Measurements from ENCODE around the gene EVI5. TPM values are rescaled to one million over a fixed set of nuclear protein-coding genes. Genes with fewer than 3 reads are reported as not detected.

The EVI5 gene
- total and polyA plus RNA-seq, 4 experiments from 2014 or later: 0.16 to 1.7 (median 0.57) TPM

DNA sequence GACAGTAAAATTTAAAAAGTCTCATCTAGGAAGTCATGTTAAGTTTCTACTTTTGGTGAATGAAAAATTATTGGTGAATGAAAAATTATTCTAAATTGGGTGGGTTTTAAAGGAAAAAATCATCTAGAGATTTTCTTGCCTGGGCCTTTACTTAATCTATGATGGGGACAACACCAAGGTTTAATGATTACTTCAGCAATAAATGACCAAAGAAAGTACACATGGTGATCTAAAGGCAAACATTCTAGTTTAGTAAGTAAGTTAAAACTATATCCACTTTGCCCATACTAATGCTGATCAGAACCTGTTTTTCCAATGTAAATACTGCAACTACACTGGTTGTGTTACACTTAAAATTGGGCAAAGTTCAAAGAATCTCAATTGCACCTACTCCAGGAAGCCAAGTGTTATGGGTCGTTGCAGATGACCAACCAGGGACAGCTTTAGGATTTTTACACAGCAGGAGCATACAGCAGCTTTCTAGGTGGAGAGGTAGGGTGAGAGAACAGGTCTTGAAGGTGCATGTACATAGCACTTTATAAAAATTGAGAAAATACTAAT lies 32.3 kb upstream of the EVI5 start:
- no peaks in the 10 kb centered on the region for H3K4me1 ChIP-seq (ENCODE audit: insufficient read depth, low read length)
- POLR2A ChIA-PET (ENCODE audit: partially characterized antibody): no interaction called here
- no peak for DNase-seq
- Mint-ChIP-seq H3K9me3 (peaks cover 0 to 3% (median 0%) of the 10 kb centered on the region in 8 donors), H3K36me3 (no peaks in the 10 kb centered on the region), H3K27ac (no peak overlapping the region), H3K27me3 (peaks cover 7 to 10% of the 10 kb centered on the region in 2 donors), H3K4me3 (no peak overlapping the region), H3K4me1 (peaks cover 0 to 3% (median 0%) of the 10 kb centered on the region in 4 donors)
- H3K27me3 ChIP-seq (ENCODE audit: insufficient read depth, low read length): no peaks in the 10 kb centered on the region
- H3K9me3 ChIP-seq (ENCODE audit: control insufficient read depth in 1 of 2, low read length in 2 of 2): no peaks in the 10 kb centered on the region
- H3K36me3 ChIP-seq (ENCODE audit: insufficient read depth, low read length): no peaks in the 10 kb centered on the region
- intact Hi-C loops (cut with micrococcal nuclease): no loop called here
- CTCF ChIA-PET (ENCODE audit: partially characterized antibody): interaction anchor here (0.9 to 7.4 kb wide), 7 partner anchors 11 to 821 kb away, joined by 3 to 72 read pairs (median 3); partner anchors contain the start of gene RPL5
- H3K4me3 ChIP-seq (ENCODE audit: low read length in 2 of 2): no peak overlapping the region
- H3K27ac ChIP-seq (ENCODE audit: low read depth, low read length): no peak overlapping the region

DNA sequence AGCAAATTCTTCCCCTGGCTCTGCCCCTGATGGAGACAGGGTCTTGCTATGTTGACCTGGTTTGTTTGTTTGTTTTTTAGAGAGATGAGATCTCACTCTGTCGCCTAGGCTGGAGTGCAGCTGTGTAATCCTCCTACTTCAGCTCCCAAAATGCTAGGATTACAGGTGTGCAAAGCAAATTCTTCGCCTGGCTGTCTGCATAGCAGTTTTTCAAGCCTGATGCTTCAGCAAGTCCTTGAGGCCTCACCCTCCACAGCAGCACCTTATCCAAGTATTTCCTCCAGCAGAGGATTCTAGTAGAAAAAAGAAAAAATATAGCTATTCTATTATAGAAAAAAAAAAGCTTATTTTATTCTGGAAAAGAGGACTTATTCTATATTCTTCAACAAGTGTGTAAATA lies 31.8 kb upstream of the EVI5 start:
- ChIA-PET CTCF (ENCODE audit: partially characterized antibody) (interaction anchor here (0.9 to 7.4 kb wide), 7 partner anchors 12 to 821 kb away, joined by 3 to 72 read pairs (median 3); partner anchors contain the start of gene RPL5), POLR2A (ENCODE audit: partially characterized antibody) (no interaction called here)
- Mint-ChIP-seq H3K36me3 (no peaks in the 10 kb centered on the region), H3K4me1 (peaks cover 0 to 3% (median 0%) of the 10 kb centered on the region in 4 donors), H3K4me3 (no peak overlapping the region), H3K27me3 (peaks cover 7 to 10% of the 10 kb centered on the region in 2 donors), H3K27ac (no peak overlapping the region), H3K9me3 (peaks cover 0 to 4% (median 0%) of the 10 kb centered on the region in 8 donors)
- Histone ChIP-seq H3K36me3 (ENCODE audit: insufficient read depth, low read length) (no peaks in the 10 kb centered on the region), H3K27me3 (ENCODE audit: insufficient read depth, low read length) (no peaks in the 10 kb centered on the region), H3K9me3 (ENCODE audit: control insufficient read depth in 1 of 2, low read length in 2 of 2) (no peaks in the 10 kb centered on the region), H3K27ac (ENCODE audit: low read depth, low read length) (no peak overlapping the region), H3K4me1 (ENCODE audit: insufficient read depth, low read length) (no peaks in the 10 kb centered on the region), H3K4me3 (ENCODE audit: low read length in 2 of 2) (no peak overlapping the region)
- DNase-seq: no peak
- intact Hi-C loops (cut with micrococcal nuclease): no loop called here

DNA sequence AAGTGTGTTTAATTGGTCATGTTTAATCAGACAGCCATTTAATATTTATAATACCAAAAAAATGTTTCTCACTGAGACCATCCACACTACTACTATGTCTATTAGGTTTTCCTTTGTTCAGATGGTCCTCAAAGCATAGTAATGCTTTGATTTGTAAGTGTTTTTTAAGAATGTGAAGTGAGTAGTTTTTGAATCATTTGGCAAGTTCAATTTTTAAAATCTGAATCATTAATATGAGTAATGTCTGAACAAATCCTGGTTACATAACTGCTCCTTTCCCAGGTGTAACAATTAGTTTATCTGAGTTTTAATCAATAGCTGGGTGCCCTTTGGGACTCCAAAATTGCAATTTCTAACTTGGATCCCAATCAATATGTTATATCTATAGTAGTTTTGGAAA lies 23.5 kb upstream of the EVI5 start:
- no peak overlapping the region for H3K27ac Mint-ChIP-seq
- Histone ChIP-seq H3K36me3 (ENCODE audit: insufficient read depth, low read length) (no peaks in the 10 kb centered on the region), H3K27ac (ENCODE audit: low read depth, low read length) (no peak overlapping the region), H3K27me3 (ENCODE audit: insufficient read depth, low read length) (no peaks in the 10 kb centered on the region), H3K9me3 (ENCODE audit: control insufficient read depth in 1 of 2, low read length in 2 of 2) (no peaks in the 10 kb centered on the region), H3K4me3 (ENCODE audit: low read length in 2 of 2) (no peak overlapping the region), H3K4me1 (ENCODE audit: insufficient read depth, low read length) (peaks cover 7% of the 10 kb centered on the region)
- H3K9me3 Mint-ChIP-seq: peaks cover 0 to 4% (median 0%) of the 10 kb centered on the region in 8 donors
- H3K4me3 Mint-ChIP-seq: no peak overlapping the region
- H3K36me3 Mint-ChIP-seq: no peaks in the 10 kb centered on the region
- H3K27me3 Mint-ChIP-seq: peaks cover 2 to 5% of the 10 kb centered on the region in 2 donors
- CTCF ChIA-PET (ENCODE audit: partially characterized antibody): no interaction called here
- POLR2A ChIA-PET (ENCODE audit: partially characterized antibody): no interaction called here
- H3K4me1 Mint-ChIP-seq: peaks cover 0 to 7% (median 2%) of the 10 kb centered on the region in 4 donors
- no peak for DNase-seq
- intact Hi-C loops (cut with micrococcal nuclease): no loop called here

DNA sequence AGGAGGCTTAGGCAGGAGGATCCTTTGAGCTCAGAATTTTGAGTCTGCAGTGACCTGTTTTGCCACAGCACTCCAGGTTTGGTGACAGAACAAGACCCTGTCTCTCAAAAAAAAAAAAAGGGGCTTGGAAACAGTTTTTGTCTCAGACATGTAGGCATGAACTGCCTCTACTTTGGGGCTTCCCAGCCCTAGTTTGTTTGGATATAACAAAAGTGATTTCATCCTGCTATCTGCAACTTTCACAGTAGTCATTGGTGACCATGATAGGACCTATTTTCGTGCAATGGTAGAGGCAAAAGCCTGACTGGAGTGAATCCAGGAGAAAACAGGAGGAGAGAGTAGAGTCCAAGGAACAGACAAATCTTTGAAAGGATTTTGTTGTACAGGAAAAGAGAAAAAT lies 20.3 kb upstream of the EVI5 start:
- POLR2A ChIA-PET (ENCODE audit: partially characterized antibody): no interaction called here

DNA sequence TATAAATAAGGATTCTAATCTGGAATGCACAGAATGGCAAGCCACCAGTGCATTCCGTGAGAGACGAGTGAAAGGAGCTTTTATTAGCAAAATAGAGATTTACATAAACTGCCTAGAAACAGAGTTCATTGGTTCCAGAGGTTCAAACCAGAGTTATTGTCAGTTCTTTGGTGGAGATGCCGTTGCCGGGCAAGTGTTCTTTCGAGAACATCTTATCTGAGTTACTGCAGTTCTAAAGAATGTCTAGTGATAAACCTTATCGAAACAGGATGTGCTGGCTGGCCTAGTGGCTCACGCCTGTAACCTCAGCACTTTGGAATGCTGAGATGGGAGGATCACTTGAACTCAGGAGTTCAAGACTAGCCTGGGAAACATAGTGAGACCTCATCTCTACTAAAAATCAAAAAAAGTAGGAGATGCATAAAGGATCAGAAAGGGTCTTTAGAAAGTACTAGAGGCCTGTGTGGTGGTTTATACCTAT lies 19.9 kb upstream of the EVI5 start:
- H3K27me3 ChIP-seq (ENCODE audit: insufficient read depth, low read length): no peaks in the 10 kb centered on the region
- H3K36me3 ChIP-seq (ENCODE audit: insufficient read depth, low read length): no peaks in the 10 kb centered on the region
- no peak overlapping the region for H3K4me3 ChIP-seq (ENCODE audit: low read length in 2 of 2)
- H3K27me3 Mint-ChIP-seq: no peaks in the 10 kb centered on the region
- ChIA-PET POLR2A (ENCODE audit: partially characterized antibody) (no interaction called here), CTCF (ENCODE audit: partially characterized antibody) (interaction anchor here (1.0 kb wide), 1 partner anchor 13 kb away, joined by 3 read pairs; no protein-coding TSS in a partner anchor)
- no peak overlapping the region for H3K4me3 Mint-ChIP-seq
- H3K4me1 Mint-ChIP-seq: peaks cover 0 to 7% (median 2%) of the 10 kb centered on the region in 4 donors
- no peak overlapping the region for H3K27ac ChIP-seq (ENCODE audit: low read depth, low read length)
- no peaks in the 10 kb centered on the region for H3K9me3 ChIP-seq (ENCODE audit: control insufficient read depth in 1 of 2, low read length in 2 of 2)
- H3K9me3 Mint-ChIP-seq: peaks cover 0 to 2% (median 0%) of the 10 kb centered on the region in 8 donors
- H3K4me1 ChIP-seq (ENCODE audit: insufficient read depth, low read length): peaks cover 7% of the 10 kb centered on the region
- H3K36me3 Mint-ChIP-seq: no peaks in the 10 kb centered on the region
- intact Hi-C loops (cut with micrococcal nuclease): no loop called here
- H3K27ac Mint-ChIP-seq: no peak overlapping the region
- DNase-seq: peak in 3 of 5 donors; percentile 2 to 11 (median 7)

More for the DNA sequence above, 20.3 kb upstream of the EVI5 start:
- DNase-seq: no peak
- CTCF ChIA-PET (ENCODE audit: partially characterized antibody): interaction anchor here (1.0 kb wide), 1 partner anchor 13 kb away, joined by 3 read pairs; no protein-coding TSS in a partner anchor
- H3K27me3 ChIP-seq (ENCODE audit: insufficient read depth, low read length): no peaks in the 10 kb centered on the region
- peaks cover 0 to under 1% of the 10 kb centered on the region in 2 donors for H3K27me3 Mint-ChIP-seq
- intact Hi-C loops (cut with micrococcal nuclease): no loop called here
- no peak overlapping the region for H3K4me3 ChIP-seq (ENCODE audit: low read length in 2 of 2)
- no peak overlapping the region for H3K27ac Mint-ChIP-seq
- H3K36me3 Mint-ChIP-seq: no peaks in the 10 kb centered on the region
- no peak overlapping the region for H3K4me3 Mint-ChIP-seq
- no peaks in the 10 kb centered on the region for H3K9me3 ChIP-seq (ENCODE audit: control insufficient read depth in 1 of 2, low read length in 2 of 2)
- peaks cover 0 to 2% (median 0%) of the 10 kb centered on the region in 8 donors for H3K9me3 Mint-ChIP-seq
- no peak overlapping the region for H3K27ac ChIP-seq (ENCODE audit: low read depth, low read length)
- peaks cover 7% of the 10 kb centered on the region for H3K4me1 ChIP-seq (ENCODE audit: insufficient read depth, low read length)
- H3K36me3 ChIP-seq (ENCODE audit: insufficient read depth, low read length): no peaks in the 10 kb centered on the region
- peaks cover 0 to 7% (median 2%) of the 10 kb centered on the region in 4 donors for H3K4me1 Mint-ChIP-seq

DNA sequence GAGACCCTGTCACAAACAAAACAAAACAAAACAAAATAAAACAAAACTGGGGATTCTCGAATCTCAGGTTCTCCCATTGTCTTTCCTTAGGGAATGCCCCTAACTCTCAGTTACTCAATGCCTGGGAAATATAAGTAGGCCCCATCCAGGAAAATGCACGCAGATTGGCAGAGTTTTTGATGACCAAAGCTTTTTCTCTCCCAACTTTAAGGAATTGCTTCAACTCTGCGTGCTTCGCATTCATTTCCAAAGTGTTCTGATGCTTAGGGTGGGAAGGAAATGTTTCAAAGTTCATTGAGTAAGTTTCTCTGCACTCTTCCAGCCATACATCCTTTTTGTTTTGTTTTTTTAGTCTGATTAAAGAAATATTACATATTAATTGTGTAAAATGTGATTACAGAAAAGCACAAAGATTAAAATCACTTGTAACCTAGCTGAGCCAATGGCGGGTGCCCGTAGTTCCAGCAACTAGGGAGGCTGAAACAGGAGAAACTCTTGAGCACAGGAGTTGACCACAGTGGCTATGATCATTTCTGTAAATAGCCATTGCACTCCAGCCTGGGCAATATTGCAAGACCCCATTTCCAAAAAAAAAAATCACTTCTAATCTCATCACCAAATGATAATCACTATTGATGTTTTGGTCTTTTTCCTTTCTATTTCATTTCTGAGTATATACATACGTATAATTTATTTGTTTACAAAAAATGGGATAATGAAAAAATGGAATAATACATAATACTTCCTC lies 18.4 kb upstream of the EVI5 start:
- Mint-ChIP-seq H3K36me3 (no peaks in the 10 kb centered on the region), H3K27me3 (no peaks in the 10 kb centered on the region), H3K9me3 (peaks cover 0 to 2% (median 0%) of the 10 kb centered on the region in 8 donors), H3K27ac (no peak overlapping the region), H3K4me3 (no peak overlapping the region), H3K4me1 (peaks cover 0 to 7% (median 2%) of the 10 kb centered on the region in 4 donors)
- Histone ChIP-seq H3K27me3 (ENCODE audit: insufficient read depth, low read length) (no peaks in the 10 kb centered on the region), H3K27ac (ENCODE audit: low read depth, low read length) (no peak overlapping the region), H3K36me3 (ENCODE audit: insufficient read depth, low read length) (no peaks in the 10 kb centered on the region), H3K9me3 (ENCODE audit: control insufficient read depth in 1 of 2, low read length in 2 of 2) (no peaks in the 10 kb centered on the region), H3K4me3 (ENCODE audit: low read length in 2 of 2) (no peak overlapping the region), H3K4me1 (ENCODE audit: insufficient read depth, low read length) (peaks cover 7% of the 10 kb centered on the region)
- no peak for DNase-seq
- ChIA-PET CTCF (ENCODE audit: partially characterized antibody) (no interaction called here), POLR2A (ENCODE audit: partially characterized antibody) (no interaction called here)
- intact Hi-C loops (cut with micrococcal nuclease): no loop called here

DNA sequence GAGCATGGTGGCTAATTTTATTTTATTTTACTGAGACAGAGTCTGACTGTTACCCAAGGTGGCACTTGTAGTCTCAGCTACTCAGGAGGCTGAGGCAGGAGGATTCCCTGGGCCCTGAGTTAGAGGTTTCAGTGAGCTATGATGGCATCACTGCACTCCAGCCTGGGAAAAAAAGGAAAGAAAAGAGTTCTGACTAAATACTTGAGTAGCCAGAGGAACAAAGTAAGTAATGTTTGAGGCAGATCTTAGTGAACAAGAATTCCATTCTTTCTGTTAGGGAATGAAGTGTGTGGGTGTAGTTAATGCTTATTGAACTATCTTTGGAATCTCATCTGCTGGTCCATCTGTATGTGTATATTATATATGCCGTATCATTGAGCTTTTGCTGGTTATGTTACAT lies 13.1 kb upstream of the EVI5 start:
- ChIA-PET POLR2A (ENCODE audit: partially characterized antibody) (no interaction called here), CTCF (ENCODE audit: partially characterized antibody) (no interaction called here)
- H3K4me3 Mint-ChIP-seq: no peak overlapping the region

More for the DNA sequence above, 13.1 kb upstream of the EVI5 start:
- no peak overlapping the region for H3K4me3 ChIP-seq (ENCODE audit: low read length in 2 of 2)
- Mint-ChIP-seq H3K27ac (no peak overlapping the region), H3K27me3 (peaks cover 2 to 10% of the 10 kb centered on the region in 2 donors), H3K36me3 (no peaks in the 10 kb centered on the region), H3K9me3 (no peaks in the 10 kb centered on the region), H3K4me1 (no peaks in the 10 kb centered on the region)
- no peaks in the 10 kb centered on the region for H3K4me1 ChIP-seq (ENCODE audit: insufficient read depth, low read length)
- intact Hi-C loops (cut with micrococcal nuclease): no loop called here
- DNase-seq: no peak
- no peaks in the 10 kb centered on the region for H3K27me3 ChIP-seq (ENCODE audit: insufficient read depth, low read length)
- H3K9me3 ChIP-seq (ENCODE audit: control insufficient read depth in 1 of 2, low read length in 2 of 2): no peaks in the 10 kb centered on the region
- H3K36me3 ChIP-seq (ENCODE audit: insufficient read depth, low read length): no peaks in the 10 kb centered on the region
- H3K27ac ChIP-seq (ENCODE audit: low read depth, low read length): no peak overlapping the region
